MCF 10A (cell line): ENCODE measurements around the gene HNF4A. TPM values are rescaled to one million over a fixed set of nuclear protein-coding genes. Genes with fewer than 3 reads are reported as not detected.
A peak's percentile ranks its signal among the peaks of the same experiment; 100 is the strongest.

Experiments
- BruUV-seq: library from RNA; stranded (reverse); fragments of 400-500 nt; replicated peaks from 2 replicates; lab custom pipeline; 2021; lab: Mats Ljungman, UMichigan
- CTCF ChIA-PET: fragments of 300-600 bp; sonication (Branson Sonifier 250); formaldehyde crosslinking; extraction: SDS; loops from one replicate; lab custom pipeline; 2021; ENCODE audit warnings: antibody characterized with exemption, inconsistent platforms; lab: Yijun Ruan, JAX
- POLR2A ChIA-PET: fragments of 300-600, 350-650 bp; sonication (Branson Sonifier 250); formaldehyde crosslinking; extraction: SDS; loops from one replicate; lab custom pipeline; 2020; ENCODE audit warnings: antibody characterized with exemption, inconsistent platforms; lab: Yijun Ruan, JAX
- DNase-seq: peaks from one replicate; pipeline ENCODE4 v3.0.0-alpha.2; 2018; ENCODE audit not compliant: unreplicated experiment
- H3K27ac Mint-ChIP-seq: one replicate; pipeline ENCODE4 v1.8.0; 2022; ENCODE audit warnings: mild to moderate bottlenecking, low read depth, mixed read lengths; ENCODE audit not compliant: unreplicated experiment
- H3K27me3 Mint-ChIP-seq: one replicate; pipeline ENCODE4 v1.8.0; 2022; ENCODE audit warnings: mixed read lengths; ENCODE audit not compliant: insufficient read depth, unreplicated experiment
- H3K36me3 Mint-ChIP-seq: one replicate; pipeline ENCODE4 v1.8.0; 2022; ENCODE audit warnings: mild to moderate bottlenecking, moderate library complexity, mixed read lengths; ENCODE audit not compliant: insufficient read depth, unreplicated experiment
- H3K4me1 Mint-ChIP-seq: one replicate; pipeline ENCODE4 v1.8.0; 2022; ENCODE audit warnings: mixed read lengths; ENCODE audit not compliant: insufficient read depth, unreplicated experiment
- H3K4me3 Mint-ChIP-seq: one replicate; pipeline ENCODE4 v1.8.0; 2022; ENCODE audit warnings: mild to moderate bottlenecking, moderate library complexity, mixed read lengths; ENCODE audit not compliant: unreplicated experiment
- H3K9me3 Mint-ChIP-seq: one replicate; pipeline ENCODE4 v1.8.0; 2022; ENCODE audit warnings: mixed read lengths; ENCODE audit not compliant: unreplicated experiment
- CTCF ChIP-seq: fragments of 200-600 bp; IDR thresholded peaks from one replicate; pipeline ENCODE4 v1.8.0; 2022; ENCODE audit warnings: antibody characterized with exemption, mild to moderate bottlenecking; ENCODE audit not compliant: unreplicated experiment
- intact Hi-C: fragments of 100-400 bp; cut with micrococcal nuclease; formaldehyde crosslinking; loops from 2 replicates; pipeline ENCODE4 v1.14.1; 2022
- total RNA-seq: library from RNA; stranded (reverse); gene quantifications from 2 replicates; pipeline ENCODE4 v1.2.3, GENCODE V29; 2022

Gene HNF4A
- total RNA-seq, 1 experiment from 2014 or later, result not detected

DNA sequence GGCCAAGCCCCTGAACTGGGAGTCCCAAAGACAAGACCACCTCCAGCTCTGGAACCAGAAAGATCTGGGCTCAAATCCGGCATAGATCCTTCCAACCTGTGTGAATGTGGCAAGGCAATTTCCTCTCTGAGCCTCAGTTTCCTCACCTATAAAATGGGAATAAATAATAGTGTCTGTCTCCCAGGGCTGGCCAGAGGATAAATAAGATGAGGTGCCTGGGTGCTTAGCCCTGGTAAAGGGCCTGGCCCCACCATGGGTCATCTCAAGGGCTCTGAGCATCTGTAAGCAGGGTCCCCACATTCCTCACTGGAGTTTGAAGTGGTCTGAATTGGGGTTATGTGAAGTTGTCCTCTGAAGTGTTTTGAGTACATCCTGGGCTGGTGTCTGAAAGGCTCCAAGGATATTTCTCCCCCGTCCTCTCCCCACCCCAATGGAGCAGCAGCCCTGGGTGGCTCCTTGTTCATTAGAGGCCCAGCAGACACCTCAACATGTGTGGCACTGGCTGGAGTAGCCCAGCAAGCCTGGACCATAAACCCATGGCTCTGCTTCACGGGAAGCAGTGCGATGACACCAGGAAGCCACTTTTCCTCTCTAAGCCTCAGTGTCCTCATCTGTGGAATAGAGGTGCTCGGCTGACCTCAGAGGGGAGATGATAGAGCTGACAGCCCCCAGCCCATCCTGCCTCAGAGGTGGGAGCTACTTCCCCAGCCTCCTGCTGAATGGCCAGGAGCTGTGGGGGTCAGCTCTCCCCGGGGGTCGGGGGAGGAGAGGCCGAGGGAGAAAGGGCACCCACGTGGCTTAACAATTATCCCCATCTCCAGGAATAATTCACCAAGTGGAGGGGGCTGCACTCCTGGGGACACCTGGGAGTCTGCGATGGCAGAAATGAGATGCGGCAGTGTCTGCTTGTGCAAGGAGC lies 48.0 kb downstream of the HNF4A start:
- no peak overlapping the region for H3K27ac Mint-ChIP-seq
- H3K36me3 Mint-ChIP-seq, result no peaks in the 10 kb centered on the region
- CTCF ChIA-PET, result interaction anchor here (0.6 to 0.9 kb wide), 3 partner anchors 14 to 58 kb away, joined by 3 to 4 read pairs (median 4); no protein-coding TSS in a partner anchor
- TF ChIP-seq CTCF, result no peak
- no peaks in the 10 kb centered on the region for H3K27me3 Mint-ChIP-seq
- no TSS peak for BruUV-seq
- intact Hi-C loops, result no loop called here
- peaks cover 22% of the 10 kb centered on the region for H3K4me1 Mint-ChIP-seq
- no peak overlapping the region for H3K4me3 Mint-ChIP-seq
- peaks cover 7% of the 10 kb centered on the region for H3K9me3 Mint-ChIP-seq
- POLR2A ChIA-PET, result interaction anchor here (0.6 to 0.9 kb wide), 2 partner anchors 193 to 242 kb away, joined by 3 to 4 read pairs; partner anchors contain the start of gene OSER1
- DNase-seq, result no peak

DNA sequence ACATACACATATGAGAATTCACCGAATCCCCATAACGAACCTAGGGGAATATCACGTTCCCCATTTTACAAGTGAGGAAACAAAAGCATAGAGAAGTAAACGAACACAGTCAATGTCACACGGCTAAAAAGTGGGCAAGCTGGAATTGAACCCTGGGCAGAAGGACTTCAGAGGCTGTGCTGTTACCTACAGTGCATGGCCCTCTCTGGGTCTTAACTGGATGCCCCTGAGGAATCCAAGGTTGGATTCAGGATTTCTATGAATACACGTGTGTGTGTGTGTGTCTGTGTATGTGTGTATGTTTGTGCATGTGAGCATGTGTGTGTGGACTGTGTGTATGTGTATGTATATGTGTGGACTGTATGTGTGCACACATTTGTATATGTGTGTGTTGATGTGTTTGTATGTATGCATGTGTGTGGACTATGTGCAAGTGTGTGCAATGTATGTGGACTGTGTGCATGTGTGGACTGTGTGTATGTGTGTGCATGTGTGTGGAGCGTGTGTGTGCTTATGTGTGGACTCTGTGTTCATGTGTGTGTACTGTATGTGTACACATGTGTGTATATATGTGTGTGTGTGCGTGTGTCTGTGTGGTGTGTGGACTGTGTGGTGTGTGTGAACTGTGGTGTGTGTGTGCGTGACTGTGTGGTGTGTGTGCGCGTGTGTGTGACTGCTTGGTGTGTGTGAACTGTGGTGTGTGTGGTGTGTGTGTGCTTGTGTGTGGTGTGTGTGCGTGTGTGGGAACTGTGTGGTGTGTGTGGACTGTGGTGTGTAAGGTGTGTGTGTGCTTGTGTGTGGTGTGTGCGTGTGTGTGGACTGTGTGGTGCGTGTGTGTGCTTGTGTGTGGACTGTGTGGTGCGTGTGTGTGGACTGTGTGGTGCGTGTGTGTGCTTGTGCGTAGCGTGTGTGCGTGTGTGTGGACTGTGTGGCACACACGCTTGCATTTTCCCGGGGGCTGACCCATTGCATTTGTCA lies 49.0 kb downstream of the HNF4A start:
- no TSS peak for BruUV-seq
- Mint-ChIP-seq H3K27ac (peak overlapping the region; percentile 14), H3K4me3 (no peak overlapping the region), H3K27me3 (no peaks in the 10 kb centered on the region), H3K9me3 (peaks cover 7% of the 10 kb centered on the region), H3K4me1 (peaks cover 19% of the 10 kb centered on the region), H3K36me3 (no peaks in the 10 kb centered on the region)
- DNase-seq, result no peak
- ChIA-PET POLR2A (interaction anchor here (0.6 kb wide), 1 partner anchor 243 kb away, joined by 4 read pairs; no protein-coding TSS in a partner anchor), CTCF (interaction anchor here (0.6 to 0.7 kb wide), 2 partner anchors 38 to 132 kb away, joined by 3 read pairs; no protein-coding TSS in a partner anchor)
- no peak for TF ChIP-seq CTCF
- intact Hi-C loops, result no loop called here

DNA sequence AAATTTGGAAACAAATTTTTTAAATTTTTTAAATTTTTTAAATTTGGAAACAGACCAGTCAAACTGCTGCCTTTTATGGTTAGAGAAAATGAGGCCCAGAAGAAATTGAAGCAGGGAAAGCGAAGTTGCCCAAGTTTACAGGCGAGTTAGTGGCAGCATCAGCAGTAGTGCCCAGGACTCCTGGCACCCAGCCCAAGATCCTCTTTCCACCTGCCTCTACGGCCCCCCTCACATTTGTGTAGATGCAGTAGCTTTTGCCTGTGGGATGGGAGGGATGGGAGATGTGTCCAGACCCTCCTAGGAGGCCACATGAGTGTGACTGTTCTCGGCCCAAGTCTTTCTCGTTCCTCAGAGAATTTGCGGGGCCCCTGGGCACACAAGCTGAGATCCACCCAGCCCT lies 49.8 kb downstream of the HNF4A start:
- no peaks in the 10 kb centered on the region for H3K27me3 Mint-ChIP-seq
- peak overlapping the region; percentile 14 for H3K27ac Mint-ChIP-seq
- TF ChIP-seq CTCF, result no peak
- no TSS peak for BruUV-seq
- peaks cover 19% of the 10 kb centered on the region for H3K4me1 Mint-ChIP-seq
- POLR2A ChIA-PET, result interaction anchor here (3.9 kb wide), 1 partner anchor 10 kb away, joined by 21 read pairs; no protein-coding TSS in a partner anchor
- H3K9me3 Mint-ChIP-seq, result peaks cover 7% of the 10 kb centered on the region
- no peaks in the 10 kb centered on the region for H3K36me3 Mint-ChIP-seq
- DNase-seq, result no peak
- no peak overlapping the region for H3K4me3 Mint-ChIP-seq
- intact Hi-C loops, result no loop called here
- CTCF ChIA-PET, result interaction anchor here (0.6 to 2.1 kb wide), 4 partner anchors 37 to 131 kb away, joined by 3 to 7 read pairs (median 3); no protein-coding TSS in a partner anchor
